A549 (cell line): ENCODE measurements around the gene ACOT7.

Experiments
- CTCF ChIP-seq: fragments of >200 bp; sonication (Bioruptor Twin); formaldehyde crosslinking; IDR thresholded peaks from 3 replicates; pipeline ENCODE4 v1.5.1; 2016
- POLR2A ChIP-seq: IDR thresholded peaks from 2 replicates; pipeline ENCODE4 v1.6.1; 2012; ENCODE audit warnings: mild to moderate bottlenecking, low read length
- RCOR1 ChIP-seq: fragments of 150-350 bp; IDR thresholded peaks from 2 replicates; pipeline ENCODE4 v1.6.1; 2014; ENCODE audit warnings: antibody characterized with exemption, low read length, low read depth
- RFX5 ChIP-seq: fragments of 450-650 bp; IDR thresholded peaks from 2 replicates; pipeline ENCODE4 v1.7.1; 2014; ENCODE audit warnings: antibody characterized with exemption, mild to moderate bottlenecking, moderate library complexity
- SMC3 ChIP-seq: fragments of >200 bp; sonication (Bioruptor Twin); formaldehyde crosslinking; IDR thresholded peaks from 3 replicates; pipeline ENCODE4 v1.6.1; 2018; ENCODE audit warnings: inconsistent platforms
- SREBF2 ChIP-seq: fragments of 450-650 bp; IDR thresholded peaks from 2 replicates; pipeline ENCODE4 v1.6.1; 2014; ENCODE audit warnings: mild to moderate bottlenecking, moderate library complexity
- USF2 ChIP-seq: fragments of 450-650 bp; IDR thresholded peaks from 2 replicates; pipeline ENCODE4 v1.6.1; 2014; ENCODE audit warnings: antibody characterized with exemption

GRCh38 chr1:6314503-6314902 lies 79.1 kb downstream of the ACOT7 start:
- TF ChIP-seq USF2, result no peak
- no peak for TF ChIP-seq SMC3
- no peak for TF ChIP-seq CTCF
- no peak for TF ChIP-seq POLR2A
- no peak for TF ChIP-seq SREBF2
- no peak for TF ChIP-seq RFX5
- TF ChIP-seq RCOR1, result no peak
